SW 1271 (cell line): ENCODE results near the gene KDM8.

Experiments used
- DNase-seq, 2 experiments: peaks; one replicate each; lab custom pipeline; 2025; lab: John Stamatoyannopoulos, UW

The KDM8 gene

GRCh38 chr16:27215660-27216059 is 12.3 kb downstream of the KDM8 start:
- DNase-seq, result no peak

GRCh38 chr16:27216297-27216885 is 13.1 kb downstream of the KDM8 start:
- no peak for DNase-seq

- DNase-seq, result no peak
These were observed 13.9 kb downstream of the KDM8 start for GRCh38 chr16:27217256-27217655.

- DNase-seq, result no peak
These were observed 15.4 kb downstream of the KDM8 start for GRCh38 chr16:27218756-27219155.

GRCh38 chr16:27219161-27219560 is 15.8 kb downstream of the KDM8 start:
- no peak for DNase-seq

GRCh38 chr16:27220120-27220519 is 16.8 kb downstream of the KDM8 start:
- no peak for DNase-seq

GRCh38 chr16:27220527-27220926 is 17.2 kb downstream of the KDM8 start:
- no peak for DNase-seq

- DNase-seq, result no peak
These were observed 17.7 kb downstream of the KDM8 start for GRCh38 chr16:27220991-27221390.

- no peak for DNase-seq
These were observed 18.4 kb downstream of the KDM8 start for GRCh38 chr16:27221576-27222248.

GRCh38 chr16:27222249-27223225 is 19.2 kb downstream of the KDM8 start:
- no peak for DNase-seq

- no peak for DNase-seq
These were observed 19.9 kb downstream of the KDM8 start for GRCh38 chr16:27223226-27223610.

- DNase-seq, result no peak
These were observed 20.4 kb downstream of the KDM8 start for GRCh38 chr16:27223701-27224100.

GRCh38 chr16:27224271-27224737 is 21.0 kb downstream of the KDM8 start:
- no peak for DNase-seq

GRCh38 chr16:27224741-27225300 is 21.5 kb downstream of the KDM8 start:
- no peak for DNase-seq

GRCh38 chr16:27225536-27226360 is 22.4 kb downstream of the KDM8 start:
- no peak for DNase-seq

- no peak for DNase-seq
These were observed 23.1 kb downstream of the KDM8 start for GRCh38 chr16:27226476-27226875.

GRCh38 chr16:27226976-27227705 is 23.8 kb downstream of the KDM8 start:
- no peak for DNase-seq

GRCh38 chr16:27228045-27228444 is 24.7 kb downstream of the KDM8 start:
- no peak for DNase-seq

- no peak for DNase-seq
These were observed 25.5 kb downstream of the KDM8 start for GRCh38 chr16:27228621-27229501.
